ENCODE results near the gene C8G.

DNA sequence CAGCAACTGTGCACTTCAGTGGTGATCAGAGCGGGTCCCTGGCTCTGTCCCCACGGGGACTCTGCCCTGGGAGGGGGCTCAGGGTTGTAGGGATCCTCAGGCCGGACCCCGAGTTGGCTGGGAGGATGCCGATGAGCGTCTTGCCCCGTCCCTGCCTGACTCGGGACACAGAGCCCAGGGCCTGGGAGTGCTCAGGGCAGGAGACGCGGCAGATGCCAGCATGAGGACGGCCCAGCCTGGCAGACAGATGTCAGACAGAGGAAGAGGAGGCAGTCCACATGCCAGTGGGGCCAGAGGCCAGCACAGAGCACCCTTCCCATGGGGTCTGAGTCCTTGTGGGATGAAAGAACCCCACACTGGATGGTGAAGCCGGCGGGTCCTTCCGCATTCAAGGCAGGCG, 18.3 kb downstream of the C8G start:
- TF ChIP-seq YY1 (IDR thresholded peaks at IDR 0.05; ENCODE audit: low read depth) (no peak), EGR1 (IDR thresholded peaks at IDR 0.05) (no peak), RAD21 (IDR thresholded peaks at IDR 0.05; ENCODE audit: low read depth) (no peak), TAF1 (IDR thresholded peaks at IDR 0.05; ENCODE audit: low read depth) (no peak), CEBPB (IDR thresholded peaks at IDR 0.05) (no peak), TCF12 (IDR thresholded peaks at IDR 0.05; ENCODE audit: low read depth) (no peak), TEAD4 (IDR thresholded peaks at IDR 0.05) (no peak), EP300 (IDR thresholded peaks at IDR 0.05; ENCODE audit: borderline replicate concordance) (no peak)
- TF ChIP-seq, protein P1, sequence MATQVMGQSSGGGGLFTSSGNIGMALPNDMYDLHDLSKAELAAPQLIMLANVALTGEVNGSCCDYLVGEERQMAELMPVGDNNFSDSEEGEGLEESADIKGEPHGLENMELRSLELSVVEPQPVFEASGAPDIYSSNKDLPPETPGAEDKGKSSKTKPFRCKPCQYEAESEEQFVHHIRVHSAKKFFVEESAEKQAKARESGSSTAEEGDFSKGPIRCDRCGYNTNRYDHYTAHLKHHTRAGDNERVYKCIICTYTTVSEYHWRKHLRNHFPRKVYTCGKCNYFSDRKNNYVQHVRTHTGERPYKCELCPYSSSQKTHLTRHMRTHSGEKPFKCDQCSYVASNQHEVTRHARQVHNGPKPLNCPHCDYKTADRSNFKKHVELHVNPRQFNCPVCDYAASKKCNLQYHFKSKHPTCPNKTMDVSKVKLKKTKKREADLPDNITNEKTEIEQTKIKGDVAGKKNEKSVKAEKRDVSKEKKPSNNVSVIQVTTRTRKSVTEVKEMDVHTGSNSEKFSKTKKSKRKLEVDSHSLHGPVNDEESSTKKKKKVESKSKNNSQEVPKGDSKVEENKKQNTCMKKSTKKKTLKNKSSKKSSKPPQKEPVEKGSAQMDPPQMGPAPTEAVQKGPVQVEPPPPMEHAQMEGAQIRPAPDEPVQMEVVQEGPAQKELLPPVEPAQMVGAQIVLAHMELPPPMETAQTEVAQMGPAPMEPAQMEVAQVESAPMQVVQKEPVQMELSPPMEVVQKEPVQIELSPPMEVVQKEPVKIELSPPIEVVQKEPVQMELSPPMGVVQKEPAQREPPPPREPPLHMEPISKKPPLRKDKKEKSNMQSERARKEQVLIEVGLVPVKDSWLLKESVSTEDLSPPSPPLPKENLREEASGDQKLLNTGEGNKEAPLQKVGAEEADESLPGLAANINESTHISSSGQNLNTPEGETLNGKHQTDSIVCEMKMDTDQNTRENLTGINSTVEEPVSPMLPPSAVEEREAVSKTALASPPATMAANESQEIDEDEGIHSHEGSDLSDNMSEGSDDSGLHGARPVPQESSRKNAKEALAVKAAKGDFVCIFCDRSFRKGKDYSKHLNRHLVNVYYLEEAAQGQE (IDR thresholded peaks at IDR 0.05; ENCODE audit: low read depth), result no peak
- TF ChIP-seq, protein P2, sequence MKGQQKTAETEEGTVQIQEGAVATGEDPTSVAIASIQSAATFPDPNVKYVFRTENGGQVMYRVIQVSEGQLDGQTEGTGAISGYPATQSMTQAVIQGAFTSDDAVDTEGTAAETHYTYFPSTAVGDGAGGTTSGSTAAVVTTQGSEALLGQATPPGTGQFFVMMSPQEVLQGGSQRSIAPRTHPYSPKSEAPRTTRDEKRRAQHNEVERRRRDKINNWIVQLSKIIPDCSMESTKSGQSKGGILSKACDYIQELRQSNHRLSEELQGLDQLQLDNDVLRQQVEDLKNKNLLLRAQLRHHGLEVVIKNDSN (IDR thresholded peaks at IDR 0.05), result no peak
- TF ChIP-seq, protein P3, sequence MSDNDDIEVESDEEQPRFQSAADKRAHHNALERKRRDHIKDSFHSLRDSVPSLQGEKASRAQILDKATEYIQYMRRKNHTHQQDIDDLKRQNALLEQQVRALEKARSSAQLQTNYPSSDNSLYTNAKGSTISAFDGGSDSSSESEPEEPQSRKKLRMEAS (IDR thresholded peaks at IDR 0.05), result no peak

Data from Ishikawa (cell line).